Pons (tissue), 1 donor: Measurements from ENCODE around the gene CTNNBL1.

ENCODE experiments used
- DNase-seq: peaks from one replicate; pipeline ENCODE4 v3.0.0-alpha.2; 2016; ENCODE audit warnings: low spot score

Gene CTNNBL1

DNA sequence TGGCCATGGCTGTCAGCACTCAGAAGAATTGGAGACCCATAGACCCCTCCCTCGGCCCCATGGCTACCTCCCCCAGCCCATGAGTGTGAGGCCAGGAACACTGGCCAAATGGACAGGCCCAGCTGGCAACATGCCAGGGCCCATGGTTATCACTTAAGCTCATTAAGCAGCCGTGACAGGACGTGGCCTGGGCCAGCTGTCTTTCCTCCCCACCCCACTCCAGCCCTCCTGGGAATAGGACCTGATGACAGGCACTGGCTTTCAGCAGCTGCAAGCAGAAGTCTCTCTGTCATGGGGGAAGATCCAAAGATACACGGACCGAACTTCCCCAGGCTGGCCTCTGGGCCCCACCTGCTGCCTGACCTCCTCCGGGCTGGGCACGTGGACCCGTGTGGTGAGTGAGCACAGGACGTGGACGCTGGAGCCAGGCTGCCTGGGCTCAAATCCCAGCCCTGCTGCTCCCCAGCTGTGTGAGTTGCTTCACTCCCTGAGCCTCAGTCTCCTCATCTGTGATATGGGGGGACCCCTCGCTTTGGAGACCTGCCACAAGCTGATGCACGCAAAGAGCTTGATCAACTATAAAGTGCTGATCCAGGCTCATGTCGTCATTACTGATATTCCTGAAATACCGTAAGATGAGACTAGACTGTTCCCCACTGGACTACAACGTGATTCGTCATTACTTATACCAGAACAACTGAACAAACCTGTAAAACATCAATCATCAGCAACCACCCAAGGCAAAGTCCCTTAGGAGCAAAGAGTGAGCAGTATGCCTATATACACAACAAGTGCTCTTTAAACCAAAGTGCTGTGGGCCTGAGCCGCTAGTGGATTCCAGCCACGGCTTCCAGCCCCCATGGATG lies 187.1 kb downstream of the CTNNBL1 start:
- DNase-seq: no peak

DNA sequence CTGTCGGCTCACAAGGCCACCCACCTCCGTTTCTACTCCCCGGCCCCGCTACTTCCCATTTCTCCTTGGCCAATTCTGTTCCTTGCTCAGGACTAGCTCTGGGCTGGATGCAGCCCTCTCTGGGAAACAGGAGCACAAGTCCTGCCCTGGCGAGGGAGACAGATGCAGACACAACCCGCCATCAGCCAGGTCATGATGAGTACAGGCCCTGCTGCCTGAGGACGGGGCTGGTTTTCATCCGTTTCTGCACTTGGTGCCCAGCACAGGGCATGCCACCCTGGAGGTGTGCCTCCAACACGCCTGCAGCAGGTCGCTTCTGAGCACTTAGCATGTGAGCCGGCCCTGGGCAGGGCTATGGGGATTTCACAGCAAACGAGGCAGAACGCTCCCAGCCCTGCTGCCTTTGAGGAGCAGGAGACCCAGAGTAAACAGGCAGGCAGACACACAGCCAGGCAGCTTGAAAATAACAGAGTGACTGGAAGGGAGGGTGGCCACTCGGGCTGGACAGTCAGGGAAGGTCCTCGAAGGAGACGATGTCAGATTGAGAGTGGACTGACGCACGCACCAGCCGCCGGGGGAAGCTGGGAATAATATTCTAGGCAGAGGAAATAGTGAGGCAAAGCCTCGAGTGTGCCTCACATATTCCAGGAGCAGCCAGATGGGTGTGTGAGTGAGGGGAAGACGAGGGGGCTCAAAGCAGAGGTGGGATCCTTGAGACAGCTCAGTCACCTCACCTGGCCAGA lies 187.9 kb downstream of the CTNNBL1 start:
- no peak for DNase-seq

DNA sequence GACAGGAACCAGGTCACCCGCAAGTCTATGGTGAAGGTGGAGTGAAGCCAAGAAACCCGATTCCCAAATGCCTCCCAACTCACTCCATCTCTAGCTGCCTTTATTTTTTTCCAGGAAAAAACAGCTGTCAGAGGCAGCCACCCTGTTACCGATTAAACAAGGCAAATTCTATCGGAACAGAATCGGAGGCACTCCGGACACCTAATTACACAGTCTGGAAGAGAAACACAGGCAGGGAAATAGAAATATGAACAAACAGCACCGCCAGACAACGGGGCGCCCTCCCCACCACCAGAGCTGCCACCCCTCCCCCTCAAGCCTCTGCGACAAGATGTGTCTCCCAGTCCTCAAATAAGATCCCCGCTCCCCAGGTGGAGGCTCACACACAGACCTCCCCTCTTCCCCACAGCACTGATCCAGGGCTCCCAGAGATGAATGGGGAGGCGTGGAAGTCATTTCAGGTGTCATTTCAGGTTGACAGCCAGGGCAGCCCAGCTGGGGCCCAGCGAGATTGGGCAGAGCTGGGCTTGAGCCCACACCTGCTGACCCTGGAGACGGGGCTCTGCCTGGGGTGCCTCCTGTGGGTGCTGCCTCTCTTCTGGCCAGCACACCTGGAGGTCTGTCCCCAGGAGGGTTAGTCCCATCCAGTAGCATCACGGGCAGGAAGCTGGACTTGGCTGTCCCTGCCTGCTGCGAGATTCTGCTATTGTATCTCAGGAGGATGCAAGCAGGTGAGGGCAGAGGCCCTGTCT lies 189.3 kb downstream of the CTNNBL1 start:
- DNase-seq: no peak

DNA sequence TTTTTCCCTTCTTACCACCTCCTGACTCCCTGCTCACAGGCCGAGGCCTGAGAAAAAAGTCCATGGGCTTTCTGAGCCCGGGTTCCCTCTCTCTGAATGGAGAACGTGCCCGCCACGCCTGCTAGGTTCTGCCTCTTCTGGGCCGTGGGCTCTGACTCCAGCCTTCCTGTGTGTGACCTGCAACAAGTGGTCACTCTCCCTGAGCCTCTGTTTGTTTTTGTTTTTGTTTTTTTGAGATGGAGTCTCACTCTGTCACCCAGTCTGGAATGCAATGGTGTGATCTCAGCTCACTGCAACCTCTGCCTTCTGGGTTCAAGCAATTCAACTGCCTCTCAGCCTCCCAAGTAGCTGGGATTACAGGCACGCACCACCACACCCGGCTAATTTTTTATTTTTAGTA lies 191.2 kb downstream of the CTNNBL1 start:
- DNase-seq: no peak

DNA sequence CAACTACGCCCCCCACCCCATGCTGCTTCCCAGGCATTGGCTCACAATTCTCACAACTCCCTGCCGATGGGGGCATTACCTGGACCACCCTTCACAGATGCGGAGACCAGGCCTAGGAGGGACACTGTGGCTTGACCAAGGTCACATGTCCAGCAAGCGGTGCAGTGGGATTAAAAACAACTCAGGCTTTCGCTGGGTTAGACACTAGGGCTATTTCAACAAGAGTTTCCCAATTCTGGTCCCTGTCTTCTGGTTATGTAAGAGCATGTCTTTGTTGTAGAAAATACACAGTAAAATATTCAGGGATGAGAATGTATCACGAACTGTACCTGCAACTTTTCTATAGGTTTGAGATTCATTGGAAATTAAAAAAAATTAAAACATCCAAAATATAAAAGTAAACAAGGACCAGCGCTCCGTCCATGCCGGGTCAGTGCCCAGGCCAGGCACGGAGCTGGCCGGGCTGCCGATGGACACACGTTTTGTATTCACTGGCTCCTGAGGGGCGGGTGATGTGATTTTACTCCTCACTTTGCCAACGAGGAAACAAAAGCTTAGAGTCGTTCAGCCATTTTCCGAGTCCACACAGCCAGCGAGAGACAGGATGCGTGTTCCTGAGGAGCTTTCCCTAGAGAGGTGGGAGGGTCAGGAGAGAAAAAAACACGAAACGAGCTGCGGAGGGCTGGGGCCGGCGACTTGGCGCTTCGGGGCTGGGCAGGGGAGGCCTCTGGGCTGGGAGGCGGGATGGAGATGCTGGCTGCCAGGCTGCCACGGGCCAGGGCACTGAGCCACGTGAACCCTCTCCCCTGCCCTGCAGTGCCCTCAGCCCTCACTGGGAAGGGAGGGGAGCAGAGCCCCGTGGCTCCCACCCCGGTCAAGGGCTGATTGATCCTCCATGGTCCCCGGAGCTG lies 192.0 kb downstream of the CTNNBL1 start:
- DNase-seq: no peak

DNA sequence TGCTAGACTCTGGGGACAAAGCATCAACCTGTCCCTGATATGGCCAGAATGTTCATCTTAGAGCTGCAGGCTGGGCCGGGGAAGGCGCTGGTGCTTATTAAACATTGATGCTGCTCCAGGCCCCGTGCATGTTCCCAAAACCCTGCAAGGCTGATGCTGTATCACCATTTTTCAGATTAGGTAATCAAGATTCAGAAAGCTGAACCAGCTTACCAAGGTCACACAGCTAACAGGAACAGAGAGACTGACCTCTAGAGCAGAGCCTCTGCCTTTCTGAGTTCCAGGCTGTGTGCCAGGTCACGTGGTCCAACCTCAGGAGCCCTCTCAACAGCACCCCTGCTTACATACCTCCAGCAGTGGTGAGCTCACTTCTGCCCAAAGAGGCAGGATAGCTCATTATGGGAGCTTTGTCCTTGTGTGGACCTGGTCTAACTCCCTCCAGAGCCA lies 193.0 kb downstream of the CTNNBL1 start:
- no peak for DNase-seq

DNA sequence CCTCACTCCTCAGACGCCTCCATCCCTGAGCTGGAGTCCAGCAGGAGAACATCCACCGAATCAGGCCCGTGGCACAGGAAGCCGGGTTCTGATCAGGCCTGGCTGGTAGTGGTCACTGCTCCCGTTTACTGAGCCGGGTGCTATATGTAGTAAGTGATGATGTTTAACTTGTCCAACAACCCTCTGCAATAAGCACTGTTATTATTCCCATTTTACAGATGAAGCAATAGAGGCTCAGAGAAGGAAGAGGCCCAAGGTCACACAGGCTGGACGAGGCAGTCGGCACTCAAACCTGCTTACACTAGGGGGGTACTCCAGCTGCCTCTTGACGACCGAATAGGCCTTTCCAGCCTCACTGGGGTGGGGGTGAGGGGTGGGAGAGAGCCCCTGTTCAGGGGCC lies 194.8 kb downstream of the CTNNBL1 start:
- no peak for DNase-seq

DNA sequence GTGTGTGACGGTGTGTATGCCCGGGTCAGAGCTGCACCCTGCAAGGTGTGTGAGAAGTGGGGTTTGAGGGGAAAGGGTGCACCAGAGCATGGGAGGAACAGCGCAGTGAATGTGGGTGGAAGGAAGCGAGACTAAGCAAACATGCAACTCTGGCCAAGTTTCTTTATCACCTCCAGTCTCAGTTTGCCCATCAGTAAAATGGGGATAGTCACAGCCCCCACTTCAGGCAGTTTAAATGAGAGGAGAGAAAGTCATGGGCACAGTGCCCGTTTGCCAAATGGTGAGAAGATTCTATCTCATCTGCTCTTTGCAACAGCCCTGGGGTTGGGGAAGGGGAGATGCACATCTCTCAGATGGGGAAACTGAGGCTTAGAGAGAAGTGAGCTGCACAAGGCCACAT lies 196.3 kb downstream of the CTNNBL1 start:
- no peak for DNase-seq

DNA sequence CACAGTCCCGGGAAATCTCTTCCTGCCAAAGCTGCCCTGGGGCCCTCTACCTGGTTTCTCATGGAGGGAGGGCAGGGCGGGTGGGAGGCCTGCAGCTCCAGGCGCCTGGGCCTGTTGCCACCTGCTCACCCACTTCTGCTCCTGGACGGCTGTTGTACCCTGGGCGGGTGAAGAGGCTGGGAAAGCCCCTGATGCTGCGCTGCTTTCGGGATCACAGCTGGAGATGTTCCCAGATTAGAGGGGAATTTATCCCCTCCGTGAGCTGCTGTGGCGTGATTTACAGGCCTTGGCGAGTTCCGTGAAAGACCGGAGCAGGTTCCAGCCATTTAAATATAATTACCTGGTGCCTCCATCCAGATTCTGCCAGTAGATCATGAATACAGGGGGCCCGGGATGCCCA lies 196.8 kb downstream of the CTNNBL1 start:
- no peak for DNase-seq

DNA sequence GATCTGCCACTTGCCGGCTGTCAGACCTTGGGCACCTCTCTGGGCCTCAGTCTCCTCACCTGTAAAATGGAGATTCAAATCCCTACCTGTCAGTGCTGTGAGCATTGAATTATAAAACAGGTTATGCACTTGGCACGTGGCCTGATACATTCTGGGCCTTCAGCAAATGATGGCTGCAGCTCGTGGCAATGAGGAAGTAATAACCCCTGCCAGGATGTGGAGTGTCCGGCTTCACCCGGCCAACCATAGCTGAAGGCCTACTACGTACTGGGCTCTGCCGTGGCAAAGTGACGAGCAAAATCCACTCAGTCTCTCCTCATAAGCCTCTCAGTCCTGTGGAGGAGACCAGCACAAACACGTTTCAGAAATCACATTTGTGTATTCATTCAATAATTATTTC lies 198.2 kb downstream of the CTNNBL1 start:
- DNase-seq: no peak

DNA sequence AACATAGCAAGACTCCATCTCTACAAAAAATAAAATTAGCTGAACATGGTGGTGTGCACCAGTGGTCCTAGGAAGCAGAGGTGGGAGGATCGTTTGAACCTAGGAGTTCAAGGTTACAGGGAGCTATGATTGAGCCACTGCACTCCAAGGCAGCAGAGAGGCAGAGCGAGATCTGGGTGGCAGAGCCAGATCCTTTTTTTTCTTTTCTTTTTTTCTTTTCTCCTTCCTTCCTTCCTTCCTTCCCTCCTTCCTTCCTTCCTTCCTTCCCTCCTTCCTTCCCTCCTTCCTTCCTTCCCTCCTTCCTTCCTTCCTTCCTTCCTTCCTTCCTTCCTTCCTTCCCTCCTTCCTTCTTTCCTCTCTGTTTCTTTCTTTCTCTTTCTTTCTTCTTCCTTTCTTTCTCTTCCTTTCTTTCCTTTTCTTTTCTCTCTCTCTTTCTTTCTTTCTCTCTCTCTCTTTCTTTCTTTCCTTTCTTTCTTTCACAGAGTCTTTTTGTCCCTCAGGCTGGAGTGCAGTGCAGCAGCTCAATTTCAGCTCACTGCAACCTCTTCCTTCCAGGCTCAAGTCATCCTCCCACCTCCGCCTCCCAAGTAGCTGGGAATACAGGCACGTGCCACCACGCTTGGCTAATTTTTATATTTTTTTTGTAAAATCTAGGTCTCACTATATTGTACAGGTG lies 199.9 kb downstream of the CTNNBL1 start:
- no peak for DNase-seq

DNA sequence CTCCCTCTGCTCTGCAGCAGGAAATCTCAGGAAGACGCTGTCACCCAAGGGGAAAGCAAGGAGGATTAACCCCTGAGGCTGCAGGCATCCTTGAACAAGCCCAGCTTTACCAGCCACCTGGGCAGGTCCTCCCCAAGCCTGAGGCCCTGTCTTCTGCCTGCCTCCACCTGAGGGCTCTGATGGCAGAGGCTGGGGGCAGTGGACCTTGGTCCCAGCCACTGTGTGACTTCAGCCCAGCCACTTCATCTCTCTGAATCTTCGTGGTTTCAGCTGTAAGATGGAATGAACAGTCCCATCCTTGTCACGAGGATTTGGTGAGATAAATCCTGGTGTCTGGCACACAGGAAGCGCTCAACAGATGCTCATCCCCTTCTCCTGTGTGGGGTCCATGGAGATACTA lies 200.6 kb downstream of the CTNNBL1 start:
- no peak for DNase-seq

DNA sequence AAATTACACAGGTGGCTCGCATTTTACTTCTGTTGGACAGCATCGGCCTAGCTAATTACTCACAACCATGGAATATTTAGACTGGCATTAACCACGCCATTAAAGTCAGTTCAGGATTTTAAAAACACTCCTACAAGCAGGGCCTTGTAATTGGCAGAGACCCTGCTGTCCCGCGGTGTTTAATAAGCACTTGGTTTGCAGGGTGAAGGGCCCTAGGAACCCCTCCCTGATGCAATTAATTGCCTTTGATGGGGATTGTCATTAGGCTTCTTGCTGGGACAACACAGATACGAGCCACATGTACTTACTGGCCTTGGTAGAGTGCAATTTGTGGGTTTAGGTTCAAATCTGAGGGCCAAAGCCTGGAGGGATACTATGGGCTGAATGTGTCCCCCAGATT lies 201.3 kb downstream of the CTNNBL1 start:
- no peak for DNase-seq

DNA sequence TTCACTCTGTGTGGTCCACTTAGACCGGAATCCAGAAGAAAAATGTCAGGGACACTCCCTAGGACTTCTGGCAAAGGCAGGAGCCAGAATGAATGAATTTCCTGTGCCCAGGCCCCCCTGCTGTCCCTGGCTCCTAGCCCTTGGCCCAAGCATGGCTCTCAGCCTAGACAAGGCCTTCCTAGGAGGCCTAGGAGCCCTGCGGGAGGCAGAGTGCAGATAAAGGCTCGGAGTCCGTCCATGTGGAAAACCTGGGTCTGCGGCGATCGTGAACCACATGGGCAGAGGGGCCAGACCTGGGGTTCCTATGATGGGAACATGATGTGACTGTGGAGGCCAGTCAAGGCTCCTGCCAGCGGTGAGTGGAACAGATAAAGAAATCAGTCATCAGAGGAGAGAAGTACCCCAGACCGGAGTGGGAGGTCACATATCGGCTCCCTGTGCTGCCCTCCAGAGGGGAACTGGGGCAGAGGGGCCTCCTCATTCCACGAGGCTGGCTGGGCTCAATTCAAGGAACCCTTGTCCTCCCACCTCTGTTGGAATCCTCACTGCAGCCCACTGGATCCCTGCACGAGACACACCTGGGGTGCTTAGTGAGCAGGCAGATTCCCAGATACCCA lies 203.2 kb downstream of the CTNNBL1 start:
- peak; percentile 14 for DNase-seq

DNA sequence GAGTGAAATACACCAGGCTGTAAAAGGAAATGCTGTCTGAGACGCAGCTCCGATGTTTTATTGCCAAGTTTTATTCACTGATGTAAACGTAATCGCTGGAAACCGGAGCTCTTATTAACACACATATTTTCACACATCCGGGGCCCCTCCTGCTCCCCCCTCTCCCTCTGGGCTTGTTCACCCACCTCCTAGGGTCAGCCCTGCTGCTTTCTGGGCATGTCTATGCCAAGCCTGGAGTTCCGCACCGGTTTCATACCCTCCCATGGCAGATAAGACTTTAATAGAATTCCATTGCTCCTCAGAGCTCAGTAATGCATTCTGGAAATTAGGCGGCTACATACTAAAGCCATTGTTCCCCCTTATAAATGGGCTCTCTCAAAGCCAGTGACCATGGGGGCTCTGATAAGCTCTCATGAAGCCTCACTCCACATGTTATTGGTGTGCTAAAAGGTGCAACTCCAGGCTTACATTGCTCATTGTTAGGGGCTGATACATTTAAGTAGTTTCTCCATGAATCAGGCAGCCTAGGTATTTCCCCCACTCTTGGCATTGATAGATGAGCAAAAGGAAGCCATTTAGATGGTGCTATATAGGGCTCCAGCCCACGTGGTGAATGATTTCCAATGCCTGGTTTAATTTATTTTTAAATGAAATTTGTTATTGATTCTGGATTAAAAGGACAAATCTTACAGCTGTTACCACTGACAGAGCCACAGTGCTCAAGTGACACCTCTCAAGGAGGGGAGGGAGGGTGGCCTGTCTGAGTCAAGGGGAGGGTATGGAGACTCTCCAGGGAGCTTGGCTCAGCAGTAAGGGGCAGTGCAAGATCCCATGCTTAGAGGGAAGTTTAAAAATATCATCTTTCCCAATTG lies 204.6 kb downstream of the CTNNBL1 start:
- DNase-seq: peak; percentile 70

DNA sequence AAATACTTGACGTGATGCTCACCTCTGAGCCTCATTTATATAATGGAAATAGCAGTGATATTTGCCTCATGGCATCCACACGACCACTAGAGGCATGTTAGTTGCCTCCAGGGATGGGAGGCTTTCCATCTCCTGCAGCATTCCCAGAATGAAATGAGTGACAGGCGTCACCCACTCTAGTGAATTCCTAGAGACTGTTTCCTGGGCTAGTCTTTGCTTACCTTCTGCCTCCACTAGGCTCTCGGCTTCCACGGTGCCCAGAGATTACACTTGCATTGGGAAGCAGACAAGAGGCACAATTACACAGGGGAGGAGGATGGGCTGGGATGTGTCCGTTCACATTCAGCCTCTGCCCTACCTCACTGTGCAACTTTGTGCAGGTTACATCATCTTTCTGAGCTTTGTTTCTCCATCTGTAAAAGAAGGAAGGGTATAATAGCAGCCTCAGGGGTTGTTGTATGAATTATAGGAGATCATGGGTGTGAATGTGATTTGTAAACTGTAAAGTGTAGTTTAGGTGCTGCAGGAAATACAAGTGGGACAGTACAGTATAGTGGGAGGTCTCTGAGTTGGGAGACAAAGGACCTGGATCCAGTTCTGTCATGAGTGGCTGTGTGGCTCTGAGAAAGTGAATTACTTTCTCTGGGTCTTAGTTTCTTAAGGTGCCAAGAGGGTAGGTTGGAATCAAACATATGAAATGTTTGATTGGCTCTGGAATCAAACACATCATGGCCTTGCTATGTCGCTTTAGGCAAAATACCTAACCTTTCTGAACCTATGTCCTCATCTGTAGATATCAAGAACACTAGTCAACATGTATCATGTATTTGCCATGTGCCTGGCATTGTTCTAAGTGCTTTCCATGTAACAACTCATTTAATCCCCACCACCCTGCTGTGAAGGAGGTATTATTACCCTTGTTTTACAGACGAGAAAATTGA lies 205.5 kb downstream of the CTNNBL1 start:
- no peak for DNase-seq

DNA sequence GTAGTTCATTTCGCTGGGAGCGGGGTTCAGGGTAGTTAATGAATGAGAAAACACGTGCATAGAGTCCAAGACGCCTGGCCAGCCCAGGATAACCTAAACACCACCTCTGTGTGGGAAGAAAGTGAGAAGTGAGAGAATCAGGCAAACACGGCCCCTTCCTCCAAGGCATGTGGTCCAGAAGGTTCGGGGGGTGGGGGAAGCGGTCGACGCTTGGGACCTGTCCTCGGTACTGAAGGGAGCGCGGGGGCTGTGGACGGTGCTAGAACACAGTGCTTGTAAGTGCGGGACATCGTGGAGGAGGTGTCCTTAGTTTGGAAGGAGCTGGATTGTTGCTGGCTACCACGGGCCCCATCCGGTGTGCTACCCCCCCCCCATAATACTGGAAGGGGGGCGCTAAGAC lies 207.4 kb downstream of the CTNNBL1 start:
- no peak for DNase-seq
